ENCODE results near the gene PID1. TPM values are rescaled to one million over a fixed set of nuclear protein-coding genes. Genes with fewer than 3 reads are reported as not detected.
A peak's percentile ranks its signal among the peaks of the same experiment; 100 is the strongest.

Gene PID1
- total and polyA plus RNA-seq, 8 donors: 10.2 to 51.2 (median 35.4) TPM

GRCh38 chr2:229296536-229296935 lies 25.4 kb upstream of the PID1 start:
- H3K9me3 ChIP-seq: no peaks in the 10 kb centered on the region
- intact Hi-C loops (cut with DNase I; ENCODE audit: low total_unique reads): no loop called here
- 51 to 78% (median 67%) methylated on average over 3 of the region's 3 CpGs for WGBS, 5 donors
- no peak for TF ChIP-seq POLR2AphosphoS5 (IDR thresholded peaks at IDR 0.05)
- TF ChIP-seq EP300 (IDR thresholded peaks at IDR 0.05): no peak
- TF ChIP-seq CTCF (IDR thresholded peaks at IDR 0.05): no peak
- TF ChIP-seq POLR2A (IDR thresholded peaks at IDR 0.05): no peak
- H3K4me3 ChIP-seq: no peak overlapping the region
- peaks cover 0 to 5% (median 0%) of the 10 kb centered on the region in 4 donors for H3K4me1 ChIP-seq
- H3K36me3 ChIP-seq: no peaks in the 10 kb centered on the region
- no peaks in the 10 kb centered on the region for H3K27me3 ChIP-seq
- no peak for DNase-seq
- H3K27ac ChIP-seq: peak overlapping the region in 1 of 5 donors; percentile 5

GRCh38 chr2:229296016-229296415 lies 24.9 kb upstream of the PID1 start:
- Histone ChIP-seq H3K4me3 (no peak overlapping the region), H3K4me1 (peaks cover 0 to 5% (median 0%) of the 10 kb centered on the region in 4 donors), H3K36me3 (no peaks in the 10 kb centered on the region), H3K27ac (peak overlapping the region in 1 of 5 donors; percentile 5), H3K9me3 (no peaks in the 10 kb centered on the region), H3K27me3 (no peaks in the 10 kb centered on the region)
- TF ChIP-seq EP300 (IDR thresholded peaks at IDR 0.05) (no peak), POLR2AphosphoS5 (IDR thresholded peaks at IDR 0.05) (no peak), POLR2A (IDR thresholded peaks at IDR 0.05) (no peak), CTCF (IDR thresholded peaks at IDR 0.05) (no peak)
- DNase-seq: no peak
- intact Hi-C loops (cut with DNase I; ENCODE audit: low total_unique reads): no loop called here

DNA sequence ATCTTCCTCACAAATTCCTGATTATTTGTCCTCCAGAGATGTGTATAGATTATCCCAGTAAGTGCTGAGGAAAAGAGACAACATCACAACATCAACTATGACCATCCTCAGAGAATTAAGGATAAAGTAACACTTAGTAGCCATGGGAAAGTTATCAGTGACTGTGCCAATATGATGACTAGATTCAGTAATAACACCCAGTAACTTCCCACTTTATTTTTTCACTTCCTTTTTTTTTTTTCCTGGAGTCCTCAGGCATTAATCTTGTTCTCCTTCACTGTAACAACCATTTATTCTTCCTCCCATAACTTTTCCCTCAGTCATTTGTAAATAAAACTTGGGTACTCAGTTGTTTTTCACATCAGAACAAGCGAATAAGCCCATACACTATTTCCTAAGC lies 16.7 kb upstream of the PID1 start:
- H3K4me3 ChIP-seq: no peak overlapping the region
- intact Hi-C loops (cut with DNase I; ENCODE audit: low total_unique reads): no loop called here

DNA sequence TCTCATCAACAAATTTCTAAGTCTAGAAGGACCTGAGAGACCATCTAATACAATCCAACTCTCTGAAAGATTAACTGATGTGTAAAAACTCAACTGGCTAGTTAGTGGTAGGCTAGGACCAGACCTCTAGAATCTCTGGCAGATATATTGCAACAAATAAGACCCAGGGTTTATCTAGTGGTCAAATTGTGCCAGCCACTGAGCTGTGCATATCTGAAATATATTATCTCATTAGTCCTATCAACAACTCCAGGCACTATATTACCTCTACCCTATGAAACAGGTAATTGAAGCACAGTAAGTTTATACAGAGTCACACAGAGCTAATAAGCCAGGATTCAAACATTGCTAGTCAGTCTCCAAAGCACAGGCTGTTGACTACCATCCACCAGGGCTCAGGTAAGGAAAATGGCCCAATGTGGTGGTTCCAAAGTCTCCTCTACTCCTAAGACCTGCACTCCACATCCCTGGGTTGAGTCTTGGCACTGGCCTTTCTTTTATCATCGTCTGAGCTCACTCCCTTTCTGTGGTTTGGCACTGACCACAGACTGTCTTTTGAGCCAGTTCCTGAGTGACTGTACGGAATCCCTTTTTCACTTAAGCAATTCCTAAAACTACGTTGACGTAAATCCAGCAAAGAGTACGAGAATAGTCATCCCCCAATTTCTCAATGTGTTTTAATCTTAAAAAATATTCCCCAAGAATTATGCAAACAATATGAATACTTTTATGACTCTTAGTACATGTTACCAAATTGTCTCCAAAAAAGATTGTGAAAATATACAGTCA lies 11.9 kb upstream of the PID1 start:
- Histone ChIP-seq H3K27me3 (no peaks in the 10 kb centered on the region), H3K36me3 (no peaks in the 10 kb centered on the region), H3K9me3 (no peaks in the 10 kb centered on the region), H3K4me3 (no peak overlapping the region), H3K4me1 (peaks cover 0 to 3% (median 0%) of the 10 kb centered on the region in 4 donors), H3K27ac (no peak overlapping the region)
- intact Hi-C loops (cut with DNase I; ENCODE audit: low total_unique reads): no loop called here
- peak; percentile 19 to 34 for DNase-seq
- peak in 1 of 3 donors; percentile 38 for TF ChIP-seq POLR2AphosphoS5 (IDR thresholded peaks at IDR 0.05)
- no peak for TF ChIP-seq CTCF (IDR thresholded peaks at IDR 0.05)
- WGBS, 5 donors: 19 to 40% (median 30%) methylated on average over 5 of the region's 5 CpGs

More for the DNA sequence above, 16.7 kb upstream of the PID1 start:
- no peaks in the 10 kb centered on the region for H3K36me3 ChIP-seq
- H3K27ac ChIP-seq: no peak overlapping the region
- H3K4me1 ChIP-seq: peaks cover 0 to 2% (median 0%) of the 10 kb centered on the region in 4 donors
- TF ChIP-seq POLR2AphosphoS5 (IDR thresholded peaks at IDR 0.05) (no peak), EP300 (IDR thresholded peaks at IDR 0.05) (no peak), CTCF (IDR thresholded peaks at IDR 0.05) (no peak), POLR2A (IDR thresholded peaks at IDR 0.05) (no peak)
- 51 to 63% (median 60%) methylated on average over 1 of the region's 1 CpG for WGBS, 5 donors
- H3K9me3 ChIP-seq: peaks cover 0 to 6% (median 3%) of the 10 kb centered on the region in 4 donors
- DNase-seq: no peak
- H3K27me3 ChIP-seq: no peaks in the 10 kb centered on the region
